Motor neuron (in vitro differentiated cells): ENCODE measurements around the gene BBS9. TPM values are rescaled to one million over a fixed set of nuclear protein-coding genes. Genes with fewer than 3 reads are reported as not detected.

Experiments used
- total RNA-seq, 8 experiments: library from RNA; unstranded; fragments of 300-600 nt; gene quantifications; 2 replicates each; pipeline versions ENCODE4 v1.2.3 to v1.2.4, GENCODE V29; 2022

BBS9 gene
- total RNA-seq, 8 experiments from 2014 or later, result 11.4 to 43.5 (median 22.8) TPM

Other genes starting within 250 kb of the BBS9 start
- 10 to 100 TPM; 20.9 to 62.4 (median 28.3) TPM for gene KBTBD2, start 237.8 kb upstream of the BBS9 start, total RNA-seq
- 100 to 1,000 TPM in 1 of 8 experiments, 10 to 100 TPM in 7; 28.9 to 100 (median 40.4) TPM for gene FKBP9, start 172.1 kb upstream of the BBS9 start, total RNA-seq
- gene NT5C3A, start 66.8 kb upstream of the BBS9 start, total RNA-seq, result 100 to 1,000 TPM in 1 of 8 experiments, 10 to 100 TPM in 7; 32.1 to 106 (median 38.2) TPM
- gene RP9, start 20.2 kb upstream of the BBS9 start, total RNA-seq, result 10 to 100 TPM; 10.3 to 30.6 (median 22.9) TPM